ENCODE results near the gene OR8U1.
"Not testable (repeated sequence)": the region's sequence is repeated elsewhere in the genome, so short reads cannot be mapped to it uniquely, and the experiment has no call there.

OR8U1 gene

DNA sequence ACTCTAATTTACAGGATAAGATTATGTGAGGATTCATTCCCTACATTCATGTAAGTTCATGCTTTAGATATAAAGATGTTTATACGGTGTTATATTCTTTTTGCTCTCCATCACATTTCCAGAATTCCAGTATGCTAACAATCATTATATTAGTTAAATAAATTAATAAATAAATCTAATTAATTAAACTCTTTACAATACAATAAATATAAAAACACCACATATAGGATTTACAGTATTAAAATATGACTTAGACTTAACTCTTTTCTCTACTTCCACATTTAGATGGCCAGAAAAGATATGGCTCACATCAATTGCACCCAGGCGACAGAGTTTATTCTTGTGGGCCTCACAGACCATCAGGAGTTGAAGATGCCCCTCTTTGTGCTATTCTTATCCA, at the start of gene OR8U1:
Gene OR8U1 (plus strand): TSS at position 301 of the 400 bp plus-strand sequence. CDS start 0 bp downstream, at position 301.
- H3K36me3 ChIP-seq (ENCODE audit: insufficient read depth, low read depth, low read length) = no peaks in the 10 kb centered on the region

DNA sequence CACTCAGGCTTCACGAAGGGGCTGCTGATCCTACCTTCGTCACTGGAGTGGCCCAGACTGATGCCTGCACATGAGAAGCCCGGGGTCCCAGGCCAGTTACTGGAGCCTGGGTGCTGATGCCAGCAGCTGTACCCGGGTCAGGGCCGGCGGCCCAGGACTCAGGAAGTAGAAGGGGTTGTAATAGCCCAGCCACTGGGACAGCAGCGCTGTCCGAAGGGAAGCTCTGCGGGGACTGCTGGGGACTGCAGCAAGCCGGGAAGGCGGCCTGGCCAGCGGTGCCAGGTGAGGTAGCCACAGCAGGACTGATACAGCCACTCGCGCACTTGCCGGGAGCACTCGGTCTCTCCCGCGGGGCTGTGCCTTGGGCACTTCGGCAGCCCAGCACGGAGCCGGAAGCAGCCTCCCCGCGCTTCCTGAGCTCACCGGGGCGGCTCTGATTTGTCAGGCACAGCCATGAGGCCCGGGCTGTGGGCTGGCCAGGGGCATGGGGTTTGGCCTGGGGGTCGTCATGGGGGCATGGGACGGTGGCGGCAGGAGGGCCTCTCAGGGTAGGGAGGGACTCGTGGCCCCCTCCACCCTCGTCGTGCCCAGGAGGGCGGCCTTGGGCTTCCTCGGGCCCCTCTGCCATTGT, 43.4 kb upstream of the OR8U1 start:
- no peaks in the 10 kb centered on the region for H3K36me3 ChIP-seq (ENCODE audit: insufficient read depth, low read depth, low read length)
- H3K4me3 ChIP-seq (ENCODE audit: low read length) = no peak overlapping the region
- H3K27me3 ChIP-seq (ENCODE audit: insufficient read depth, low read length) = no peaks in the 10 kb centered on the region
- H3K9ac ChIP-seq (ENCODE audit: low read depth, low read length) = no peak overlapping the region
- H3K9me3 ChIP-seq (ENCODE audit: insufficient read depth, low read depth, low read length) = peaks cover under 1% of the 10 kb centered on the region; the same call in 1 of the 2 replicates
- no peaks in the 10 kb centered on the region for H3K4me1 ChIP-seq (ENCODE audit: insufficient read depth, low read length)
- H3K27ac ChIP-seq (ENCODE audit: low read length) = no peak overlapping the region

More for the DNA sequence above, at the start of gene OR8U1:
- Histone ChIP-seq H3K4me1 (ENCODE audit: insufficient read depth, low read length) (no peaks in the 10 kb centered on the region), H3K9me3 (ENCODE audit: insufficient read depth, low read depth, low read length) (no peaks in the 10 kb centered on the region), H3K27me3 (ENCODE audit: insufficient read depth, low read length) (no peaks in the 10 kb centered on the region), H3K9ac (ENCODE audit: low read depth, low read length) (no peak within 1 kb of the TSS), H3K4me3 (ENCODE audit: low read length) (no peak within 1 kb of the TSS), H3K27ac (ENCODE audit: low read length) (no peak within 1 kb of the TSS)

DNA sequence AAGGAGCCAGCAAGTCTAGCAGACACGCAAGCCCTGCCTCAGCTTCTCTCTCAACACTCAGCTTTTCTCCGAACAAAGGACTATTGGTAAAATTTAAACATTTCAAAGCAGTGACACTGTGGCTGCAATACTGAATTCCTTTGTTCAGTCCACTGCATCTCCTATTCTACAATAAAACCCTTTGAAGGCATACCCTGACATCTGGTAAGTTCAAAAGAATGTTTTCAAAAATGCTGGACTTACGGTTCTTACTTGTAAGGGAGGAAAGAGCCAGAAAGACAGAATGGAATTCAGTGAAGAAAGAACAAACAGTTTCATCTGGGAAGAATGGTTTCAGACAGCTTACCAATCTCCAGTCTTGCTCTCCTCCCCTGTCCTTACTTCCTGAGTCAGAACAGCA, 42.3 kb upstream of the OR8U1 start:
- no peak overlapping the region for H3K4me3 ChIP-seq (ENCODE audit: low read length)
- peaks cover 4% of the 10 kb centered on the region; the same call in 1 of the 2 replicates for H3K9me3 ChIP-seq (ENCODE audit: insufficient read depth, low read depth, low read length)
- no peaks in the 10 kb centered on the region for H3K36me3 ChIP-seq (ENCODE audit: insufficient read depth, low read depth, low read length)
- H3K4me1 ChIP-seq (ENCODE audit: insufficient read depth, low read length) = peaks cover 8% of the 10 kb centered on the region; the same call in 1 of the 2 replicates
- H3K9ac ChIP-seq (ENCODE audit: low read depth, low read length) = no peak overlapping the region
- no peaks in the 10 kb centered on the region for H3K27me3 ChIP-seq (ENCODE audit: insufficient read depth, low read length)
- H3K27ac ChIP-seq (ENCODE audit: low read length) = no peak overlapping the region

DNA sequence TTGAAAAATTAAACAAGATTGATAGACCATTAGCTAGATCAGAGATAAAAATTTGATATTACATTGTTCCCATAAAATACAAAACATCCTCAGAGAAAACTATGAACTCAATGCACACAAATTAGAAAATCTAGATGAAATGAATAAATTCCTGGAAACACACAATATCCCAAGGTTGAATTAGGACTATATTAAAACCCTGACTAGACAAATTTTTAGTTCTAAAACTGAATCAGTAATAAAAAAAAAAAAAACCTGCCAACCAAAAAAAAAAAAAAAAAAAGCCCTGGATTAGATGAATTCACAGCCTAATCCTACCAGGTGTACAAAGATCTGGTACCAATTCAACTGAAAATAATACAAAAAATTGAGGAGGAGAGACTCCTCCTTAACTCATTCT, 35.1 kb upstream of the OR8U1 start:
- H3K27ac ChIP-seq (ENCODE audit: low read length) = no peak overlapping the region
- no peaks in the 10 kb centered on the region for H3K36me3 ChIP-seq (ENCODE audit: insufficient read depth, low read depth, low read length)
- no peak overlapping the region for H3K4me3 ChIP-seq (ENCODE audit: low read length)

DNA sequence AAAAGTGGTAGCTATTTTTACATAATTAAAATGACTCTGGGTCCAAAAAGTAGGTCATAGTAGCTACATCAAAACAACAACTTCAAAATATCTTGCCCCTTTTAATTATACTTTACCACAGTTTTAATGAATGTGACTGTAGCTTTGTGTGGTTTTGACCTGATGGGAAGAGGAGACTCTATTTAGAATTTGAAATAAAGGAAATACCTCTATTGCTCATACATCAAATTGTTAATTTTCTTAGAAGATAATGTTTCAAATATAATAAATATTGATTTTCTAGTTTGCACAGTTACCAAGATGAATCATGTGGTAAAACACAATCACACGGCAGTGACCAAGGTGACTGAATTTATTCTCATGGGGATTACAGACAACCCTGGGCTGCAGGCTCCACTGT, 29.7 kb upstream of the OR8U1 start, which contains the start of gene OR8K1:
Gene OR8K1 (plus strand): TSS at position 301 of the 400 bp plus-strand sequence. CDS start 0 bp downstream, at position 301.
- no peaks in the 10 kb centered on the region for H3K36me3 ChIP-seq (ENCODE audit: insufficient read depth, low read depth, low read length)
- no peak within 1 kb of the TSS for H3K9ac ChIP-seq (ENCODE audit: low read depth, low read length)
- no peaks in the 10 kb centered on the region for H3K9me3 ChIP-seq (ENCODE audit: insufficient read depth, low read depth, low read length)
- no peak within 1 kb of the TSS for H3K27ac ChIP-seq (ENCODE audit: low read length)
- H3K27me3 ChIP-seq (ENCODE audit: insufficient read depth, low read length) = no peaks in the 10 kb centered on the region
- H3K4me3 ChIP-seq (ENCODE audit: low read length) = no peak within 1 kb of the TSS
- no peaks in the 10 kb centered on the region for H3K4me1 ChIP-seq (ENCODE audit: insufficient read depth, low read length)

More for the DNA sequence above, 35.1 kb upstream of the OR8U1 start:
- peaks cover 4% of the 10 kb centered on the region; the same call in 1 of the 2 replicates for H3K9me3 ChIP-seq (ENCODE audit: insufficient read depth, low read depth, low read length)
- H3K4me1 ChIP-seq (ENCODE audit: insufficient read depth, low read length) = peaks cover 8% of the 10 kb centered on the region; the same call in 1 of the 2 replicates
- no peak overlapping the region for H3K9ac ChIP-seq (ENCODE audit: low read depth, low read length)
- H3K27me3 ChIP-seq (ENCODE audit: insufficient read depth, low read length) = no peaks in the 10 kb centered on the region

DNA sequence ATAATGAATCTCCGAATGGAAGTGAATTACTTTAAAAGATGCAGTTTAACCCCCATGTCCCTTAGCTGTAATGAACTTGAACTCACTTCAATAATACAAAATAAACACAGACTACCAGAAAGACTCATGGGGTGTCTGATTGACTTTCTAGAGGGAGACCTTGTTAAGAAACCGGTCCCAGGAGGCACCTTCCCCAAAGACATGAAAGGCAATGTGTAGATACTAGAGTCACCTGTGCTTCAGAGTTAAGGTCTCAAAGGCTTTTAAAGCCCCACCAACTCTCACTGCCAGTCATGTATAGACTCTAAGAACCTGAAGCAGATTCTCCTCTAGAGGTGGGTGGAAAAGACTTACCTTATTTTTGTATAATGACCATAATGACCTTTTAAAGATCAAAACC, 21.4 kb upstream of the OR8U1 start, which contains the start of gene OR8J1:
Gene OR8J1 (plus strand): TSS at position 301 of the 400 bp plus-strand sequence. CDS start 5,956 bp downstream, outside the sequence.
- H3K4me1 ChIP-seq (ENCODE audit: insufficient read depth, low read length) = no peaks in the 10 kb centered on the region

DNA sequence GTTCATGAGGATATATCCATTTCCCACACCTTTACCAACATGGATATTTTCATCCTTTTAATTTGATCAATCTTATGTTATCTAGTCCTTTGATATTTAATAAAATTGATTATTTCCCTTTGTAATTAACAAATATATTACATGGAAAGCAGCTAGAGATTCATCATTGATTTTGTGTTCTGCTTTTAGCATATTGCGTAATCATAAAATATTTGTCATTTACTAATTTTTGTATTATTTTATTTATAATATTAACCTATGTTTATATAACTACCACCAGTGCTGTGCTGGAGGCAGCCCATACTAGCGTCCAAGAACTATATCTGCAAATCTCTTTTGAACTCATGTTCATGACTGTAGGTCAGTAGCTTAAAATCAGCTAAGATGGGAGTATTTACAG, 4.7 kb downstream of the OR8U1 start:
- no peaks in the 10 kb centered on the region for H3K27me3 ChIP-seq (ENCODE audit: insufficient read depth, low read length)
- H3K36me3 ChIP-seq (ENCODE audit: insufficient read depth, low read depth, low read length) = no peaks in the 10 kb centered on the region
- no peak overlapping the region for H3K27ac ChIP-seq (ENCODE audit: low read length)
- H3K4me3 ChIP-seq (ENCODE audit: low read length) = no peak overlapping the region
- no peaks in the 10 kb centered on the region for H3K9me3 ChIP-seq (ENCODE audit: insufficient read depth, low read depth, low read length)
- no peaks in the 10 kb centered on the region for H3K4me1 ChIP-seq (ENCODE audit: insufficient read depth, low read length)
- H3K9ac ChIP-seq (ENCODE audit: low read depth, low read length) = no peak overlapping the region

More for the DNA sequence above, 21.4 kb upstream of the OR8U1 start, which contains the start of gene OR8J1:
- Histone ChIP-seq H3K36me3 (ENCODE audit: insufficient read depth, low read depth, low read length) (no peaks in the 10 kb centered on the region), H3K27me3 (ENCODE audit: insufficient read depth, low read length) (no peaks in the 10 kb centered on the region), H3K27ac (ENCODE audit: low read length) (no peak within 1 kb of the TSS), H3K9me3 (ENCODE audit: insufficient read depth, low read depth, low read length) (no peaks in the 10 kb centered on the region), H3K4me3 (ENCODE audit: low read length) (no peak within 1 kb of the TSS), H3K9ac (ENCODE audit: low read depth, low read length) (no peak within 1 kb of the TSS)

DNA sequence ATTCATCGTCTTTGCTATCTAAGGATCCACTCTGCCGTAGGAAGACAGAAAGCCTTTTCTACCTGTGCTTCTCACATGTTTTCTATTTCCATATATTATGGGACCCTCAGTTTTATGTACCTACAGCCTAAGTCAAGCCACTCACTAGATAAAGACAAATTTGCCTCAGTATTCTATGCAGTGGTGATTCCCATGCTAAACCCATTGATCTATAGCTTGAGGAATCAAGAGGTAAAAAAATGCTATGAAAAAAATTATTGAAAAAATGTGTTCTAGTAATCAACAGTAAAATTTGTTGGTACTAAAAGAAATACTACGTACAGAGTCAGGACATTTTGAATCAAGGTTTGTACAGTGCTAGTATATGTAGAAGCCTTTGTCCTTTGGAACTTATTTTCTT, 19.0 kb downstream of the OR8U1 start:
- Histone ChIP-seq H3K4me1 (ENCODE audit: insufficient read depth, low read length) (no peaks in the 10 kb centered on the region), H3K27me3 (ENCODE audit: insufficient read depth, low read length) (no peaks in the 10 kb centered on the region), H3K9me3 (ENCODE audit: insufficient read depth, low read depth, low read length) (no peaks in the 10 kb centered on the region), H3K9ac (ENCODE audit: low read depth, low read length) (no peak overlapping the region), H3K36me3 (ENCODE audit: insufficient read depth, low read depth, low read length) (no peaks in the 10 kb centered on the region), H3K27ac (ENCODE audit: low read length) (no peak overlapping the region), H3K4me3 (ENCODE audit: low read length) (no peak overlapping the region)

DNA sequence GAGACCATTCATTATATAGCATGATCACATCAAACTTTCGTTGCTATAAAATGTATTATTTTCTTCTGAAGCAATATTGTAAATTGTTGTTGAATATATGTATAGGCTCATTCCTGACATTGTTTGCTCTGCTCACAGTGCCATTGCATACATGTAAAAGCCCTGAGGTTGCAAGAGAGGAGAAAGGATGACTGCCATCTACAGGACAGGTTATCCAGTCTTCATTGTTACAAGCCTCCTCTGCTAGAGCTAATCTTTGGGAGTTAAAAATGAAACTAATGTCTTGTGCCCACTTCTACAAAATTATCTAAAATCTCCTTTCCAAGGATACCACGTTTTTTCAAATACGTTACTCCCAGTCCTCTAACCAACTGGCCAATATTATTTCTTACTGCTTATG, 20.6 kb downstream of the OR8U1 start:
- H3K4me1 ChIP-seq (ENCODE audit: insufficient read depth, low read length) = no peaks in the 10 kb centered on the region
- no peak overlapping the region for H3K4me3 ChIP-seq (ENCODE audit: low read length)
- H3K9me3 ChIP-seq (ENCODE audit: insufficient read depth, low read depth, low read length) = no peaks in the 10 kb centered on the region
- H3K27me3 ChIP-seq (ENCODE audit: insufficient read depth, low read length) = no peaks in the 10 kb centered on the region
- H3K27ac ChIP-seq (ENCODE audit: low read length) = no peak overlapping the region
- H3K36me3 ChIP-seq (ENCODE audit: insufficient read depth, low read depth, low read length) = no peaks in the 10 kb centered on the region
- no peak overlapping the region for H3K9ac ChIP-seq (ENCODE audit: low read depth, low read length)

DNA sequence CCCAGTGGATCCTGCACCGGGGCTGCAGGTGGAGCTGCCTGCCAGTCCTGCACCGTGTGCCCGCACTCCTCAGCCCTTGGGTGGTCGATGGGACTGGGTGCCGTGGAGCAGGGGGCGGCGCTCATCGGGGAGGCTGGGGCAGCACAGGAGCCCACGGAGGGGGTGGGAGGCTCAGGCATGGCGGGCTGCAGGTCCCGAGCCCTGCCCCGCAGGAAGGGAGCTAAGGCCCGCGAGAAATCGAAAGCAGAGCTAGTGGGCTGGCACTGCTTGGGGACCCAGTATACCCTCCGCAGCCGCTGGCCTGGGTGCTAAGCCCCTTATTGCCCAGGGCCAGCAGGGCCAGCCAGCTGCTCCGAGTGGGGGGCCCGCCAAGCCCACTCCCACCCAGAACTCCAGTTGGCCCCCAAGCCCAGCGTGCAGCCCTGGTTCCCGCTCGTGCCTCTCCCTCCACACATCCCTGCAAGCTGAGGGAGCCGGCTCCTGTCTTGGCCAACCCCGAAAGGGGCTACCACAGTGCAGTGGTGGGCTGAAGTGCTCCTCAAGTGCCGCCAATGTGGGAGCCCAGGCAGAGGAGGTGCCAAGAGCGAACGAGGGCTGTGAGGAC, 26.5 kb downstream of the OR8U1 start:
- H3K4me1 ChIP-seq (ENCODE audit: insufficient read depth, low read length); H3K27ac ChIP-seq (ENCODE audit: low read length); H3K36me3 ChIP-seq (ENCODE audit: insufficient read depth, low read depth, low read length); H3K4me3 ChIP-seq (ENCODE audit: low read length); H3K27me3 ChIP-seq (ENCODE audit: insufficient read depth, low read length); H3K9ac ChIP-seq (ENCODE audit: low read depth, low read length); H3K9me3 ChIP-seq (ENCODE audit: insufficient read depth, low read depth, low read length): not testable (repeated sequence)

DNA sequence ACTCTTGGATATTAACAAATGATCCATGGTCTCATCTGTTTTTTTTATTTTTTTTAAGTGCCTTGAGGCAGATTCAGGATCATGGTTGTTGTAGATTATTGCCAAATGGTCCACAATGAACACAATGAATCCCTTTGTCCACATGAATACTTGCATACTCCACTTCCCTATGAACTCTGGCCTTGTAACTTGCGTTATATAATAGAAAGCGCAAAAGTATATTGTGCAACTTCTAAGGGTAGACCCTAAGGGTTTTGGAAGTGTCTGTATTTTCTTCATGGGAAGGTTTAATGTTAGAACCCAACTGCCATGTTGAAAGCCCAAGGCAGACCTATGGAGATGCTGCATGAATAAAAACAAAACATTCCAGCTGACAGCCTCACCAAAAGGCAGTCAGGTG, 29.0 kb downstream of the OR8U1 start:
- Histone ChIP-seq H3K4me1 (ENCODE audit: insufficient read depth, low read length) (no peaks in the 10 kb centered on the region), H3K4me3 (ENCODE audit: low read length) (no peak overlapping the region), H3K36me3 (ENCODE audit: insufficient read depth, low read depth, low read length) (no peaks in the 10 kb centered on the region), H3K9me3 (ENCODE audit: insufficient read depth, low read depth, low read length) (no peaks in the 10 kb centered on the region), H3K27ac (ENCODE audit: low read length) (no peak overlapping the region), H3K9ac (ENCODE audit: low read depth, low read length) (no peak overlapping the region), H3K27me3 (ENCODE audit: insufficient read depth, low read length) (no peaks in the 10 kb centered on the region)

DNA sequence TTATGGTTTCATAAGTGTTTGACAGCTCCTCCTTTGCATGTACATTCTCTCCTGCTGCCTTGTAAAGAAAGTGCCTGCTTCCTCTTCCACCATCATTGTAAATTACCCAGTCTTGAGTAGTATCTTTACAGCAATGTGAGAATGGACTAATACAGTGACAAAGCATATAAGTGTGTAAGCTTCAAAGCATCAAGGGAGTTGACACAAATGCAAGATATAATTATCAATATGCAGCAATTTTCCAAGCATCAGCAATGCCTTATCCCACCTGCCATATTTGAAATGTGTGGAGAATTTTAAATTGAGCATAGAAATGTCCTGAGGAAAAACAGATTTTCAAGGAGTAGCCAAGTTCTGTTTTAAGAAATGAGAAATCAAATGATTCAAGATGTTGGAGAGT, 35.4 kb downstream of the OR8U1 start:
- no peak overlapping the region for H3K27ac ChIP-seq (ENCODE audit: low read length)
- H3K4me1 ChIP-seq (ENCODE audit: insufficient read depth, low read length) = no peaks in the 10 kb centered on the region
- H3K4me3 ChIP-seq (ENCODE audit: low read length) = no peak overlapping the region
- H3K9me3 ChIP-seq (ENCODE audit: insufficient read depth, low read depth, low read length) = peaks cover 3% of the 10 kb centered on the region; the same call in 1 of the 2 replicates
- H3K9ac ChIP-seq (ENCODE audit: low read depth, low read length) = no peak overlapping the region
- no peaks in the 10 kb centered on the region for H3K27me3 ChIP-seq (ENCODE audit: insufficient read depth, low read length)
- H3K36me3 ChIP-seq (ENCODE audit: insufficient read depth, low read depth, low read length) = no peaks in the 10 kb centered on the region
